Body of pancreas (tissue), 4 donors: Measurements from ENCODE around the gene POLR3A. TPM values are rescaled to one million over a fixed set of nuclear protein-coding genes. Genes with fewer than 3 reads are reported as not detected.
A peak's percentile ranks its signal among the peaks of the same experiment; 100 is the strongest.

Experiments
- ATAC-seq: fragments of 150-250 bp; one replicate; pipeline ENCODE4 v1.9.1; 2016
- DNase-seq, 4 donors: peaks; one replicate each; pipeline ENCODE4 v3.0.0-alpha.2; 2019
- H3K27ac ChIP-seq, 4 donors: fragments of 200-600 bp; sonication (generic); 1 replicate in 3 of 4; 2 replicates in 1 of 4; pipeline versions ENCODE4 v1.5.1 to v1.6.1; 2016 to 2019; ENCODE audit warnings: mild to moderate bottlenecking in 1 of 4, mixed read lengths in 1 of 4, moderate library complexity in 1 of 4
- H3K27me3 ChIP-seq, 2 donors: fragments of 200-600 bp; sonication (generic); one replicate each; pipeline ENCODE4 v1.6.0; 2016; ENCODE audit warnings: mild to moderate bottlenecking in 1 of 2
- H3K36me3 ChIP-seq, 2 donors: fragments of 200-600 bp; sonication (generic); replicated peaks in 1 of 2; 2 replicates each; pipeline ENCODE4 v1.5.1; 2016; ENCODE audit warnings: low read depth in 2 of 2; ENCODE audit not compliant: insufficient read depth in 1 of 2
- H3K4me1 ChIP-seq: fragments of 200-600 bp; sonication (generic); one replicate; pipeline ENCODE4 v1.6.0; 2016
- H3K4me3 ChIP-seq, 2 donors: fragments of 200-600 bp; sonication (generic); 1 replicate in 1 of 2; 2 replicates in 1 of 2; pipeline ENCODE4 v1.5.1; 2016 to 2019
- H3K9me3 ChIP-seq, 3 donors: fragments of 200-600 bp; sonication (generic); 1 replicate in 2 of 3; 2 replicates in 1 of 3; pipeline ENCODE4 v1.5.1; 2016
- POLR2A ChIP-seq, 3 donors: fragments of 450-650 bp; IDR thresholded peaks; one replicate each; pipeline ENCODE4 v1.6.1; 2016; ENCODE audit warnings: antibody characterized with exemption in 3 of 3, mild to moderate bottlenecking in 2 of 3
- WGBS, 2 donors: methylation state at CpG; one replicate each; pipeline ENCODE4 v1.1.5; 2017; 5-methylcytosine and 5-hydroxymethylcytosine counted together
- intact Hi-C: fragments of 100-400 bp; cut with DNase I; formaldehyde crosslinking; loops from one replicate; pipeline ENCODE4 v1.15.1; 2023
- total RNA-seq, 2 donors: library from RNA; depleted of rRNA; stranded (reverse); fragments of >200 nt; gene quantifications; one replicate each; pipeline ENCODE4 v1.1.0, GENCODE V29; 2016
- TF ChIP-seq, protein P1 (sequence below), 7 experiments: fragments of 450-650 bp in 4 of 7; fragments of 200-600 bp in 3 of 7; sonication (generic) in 3 of 7; IDR thresholded peaks; one replicate each; pipeline ENCODE4 v1.5.1; 2016 to 2019; ENCODE audit warnings: antibody characterized with exemption in 7 of 7

POLR3A gene
- total RNA-seq, 2 donors from 2014 or later: 7.9 to 10.4 TPM

DNA sequence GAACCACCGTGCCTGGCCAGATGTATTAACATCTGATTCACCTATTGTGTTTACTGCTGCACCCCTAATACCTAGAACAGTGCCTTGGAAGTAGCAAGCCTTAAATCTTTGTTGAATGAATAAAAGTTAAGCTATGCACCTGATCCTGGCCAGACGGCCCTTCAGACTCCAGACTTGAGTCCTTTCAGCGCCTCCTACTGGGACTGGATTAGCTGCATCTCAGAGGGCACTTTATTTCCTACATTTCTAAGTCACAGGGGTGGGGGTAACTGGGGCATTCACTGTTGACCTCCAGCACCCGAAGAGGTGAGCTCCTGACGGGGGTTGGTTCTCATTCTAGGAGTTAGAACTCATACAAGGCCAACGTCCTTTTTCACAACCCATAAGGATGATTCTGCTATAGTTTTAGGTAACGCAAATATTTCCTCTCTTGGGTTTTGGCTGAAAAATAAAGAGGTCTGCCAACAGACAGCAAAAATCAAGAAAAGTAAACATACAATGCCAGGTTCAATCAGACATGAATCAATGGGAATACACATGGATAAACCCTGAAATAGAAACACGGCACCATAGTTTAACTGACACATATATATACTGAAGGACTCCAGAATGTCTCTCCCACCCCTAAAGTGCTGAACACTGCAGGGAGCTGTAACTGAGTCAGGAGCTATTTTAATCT lies 54.8 kb downstream of the POLR3A start:
- intact Hi-C loops: no loop called here
- 60 to 68% methylated on average over 8 of the region's 8 CpGs for WGBS, 2 donors

DNA sequence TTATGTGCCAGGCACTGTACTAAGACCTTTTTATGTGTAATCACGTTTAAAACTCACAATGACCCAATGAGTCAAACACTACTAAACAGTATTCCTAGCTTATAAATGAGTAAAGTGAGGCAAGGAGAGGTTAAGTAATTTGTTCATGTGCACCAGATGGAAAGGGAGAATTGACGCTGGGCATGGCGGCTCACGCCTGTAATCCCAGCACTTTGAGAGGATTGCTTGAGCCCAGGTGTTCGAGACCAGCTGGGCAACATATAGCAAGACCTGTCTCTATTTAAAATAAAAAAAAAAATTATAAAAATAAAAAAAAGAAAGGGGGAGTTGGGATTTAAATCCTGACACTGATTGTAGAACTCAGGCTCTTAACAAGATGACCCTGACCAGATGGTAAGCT lies 56.0 kb downstream of the POLR3A start:
- no peak overlapping the region for H3K27ac ChIP-seq
- 91 to 92% methylated on average over 5 of the region's 5 CpGs for WGBS, 2 donors
- intact Hi-C loops: no loop called here

More for the DNA sequence above, 54.8 kb downstream of the POLR3A start:
- DNase-seq: peak; percentile 25 to 40 (median 34)
- peaks cover 0 to 12% of the 10 kb centered on the region in 2 donors for H3K36me3 ChIP-seq
- H3K9me3 ChIP-seq: no peaks in the 10 kb centered on the region
- H3K27ac ChIP-seq: no peak overlapping the region
- H3K27me3 ChIP-seq: no peaks in the 10 kb centered on the region
- H3K4me1 ChIP-seq: peaks cover 9% of the 10 kb centered on the region
- ATAC-seq: no peak
- TF ChIP-seq, protein P1, sequence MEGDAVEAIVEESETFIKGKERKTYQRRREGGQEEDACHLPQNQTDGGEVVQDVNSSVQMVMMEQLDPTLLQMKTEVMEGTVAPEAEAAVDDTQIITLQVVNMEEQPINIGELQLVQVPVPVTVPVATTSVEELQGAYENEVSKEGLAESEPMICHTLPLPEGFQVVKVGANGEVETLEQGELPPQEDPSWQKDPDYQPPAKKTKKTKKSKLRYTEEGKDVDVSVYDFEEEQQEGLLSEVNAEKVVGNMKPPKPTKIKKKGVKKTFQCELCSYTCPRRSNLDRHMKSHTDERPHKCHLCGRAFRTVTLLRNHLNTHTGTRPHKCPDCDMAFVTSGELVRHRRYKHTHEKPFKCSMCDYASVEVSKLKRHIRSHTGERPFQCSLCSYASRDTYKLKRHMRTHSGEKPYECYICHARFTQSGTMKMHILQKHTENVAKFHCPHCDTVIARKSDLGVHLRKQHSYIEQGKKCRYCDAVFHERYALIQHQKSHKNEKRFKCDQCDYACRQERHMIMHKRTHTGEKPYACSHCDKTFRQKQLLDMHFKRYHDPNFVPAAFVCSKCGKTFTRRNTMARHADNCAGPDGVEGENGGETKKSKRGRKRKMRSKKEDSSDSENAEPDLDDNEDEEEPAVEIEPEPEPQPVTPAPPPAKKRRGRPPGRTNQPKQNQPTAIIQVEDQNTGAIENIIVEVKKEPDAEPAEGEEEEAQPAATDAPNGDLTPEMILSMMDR (IDR thresholded peaks at IDR 0.05): peak in 5 of 7 experiments; percentile 7 to 43 (median 24)
- TF ChIP-seq POLR2A (IDR thresholded peaks at IDR 0.05): no peak
- no peak overlapping the region for H3K4me3 ChIP-seq

DNA sequence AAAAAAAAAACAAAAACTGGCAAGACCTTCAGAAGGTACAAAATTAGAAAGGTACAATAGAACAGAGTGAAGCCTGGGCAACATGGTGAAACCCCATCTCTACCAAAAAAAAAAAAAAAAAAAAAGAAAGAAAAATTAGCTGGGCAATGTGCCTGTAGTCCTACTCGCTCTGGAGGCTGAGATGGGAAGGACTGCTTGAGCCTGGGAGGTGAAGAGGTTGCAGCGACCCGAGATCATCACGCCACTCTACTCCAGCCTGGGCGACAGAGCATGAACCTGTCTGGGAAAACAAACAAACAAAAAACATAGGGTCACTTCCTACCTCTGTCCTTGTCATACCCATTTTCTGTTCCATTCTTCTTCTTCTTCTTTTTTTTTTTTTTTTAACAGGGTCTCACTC lies 57.2 kb downstream of the POLR3A start:
- no peak for ATAC-seq
- peaks cover 9% of the 10 kb centered on the region for H3K4me1 ChIP-seq
- TF ChIP-seq, protein P1 (IDR thresholded peaks at IDR 0.05): no peak
- no peak for TF ChIP-seq POLR2A (IDR thresholded peaks at IDR 0.05)
- 91 to 92% methylated on average over 5 of the region's 5 CpGs for WGBS, 2 donors
- intact Hi-C loops: no loop called here
- H3K27ac ChIP-seq: no peak overlapping the region
- no peaks in the 10 kb centered on the region for H3K9me3 ChIP-seq
- peaks cover 0 to under 1% of the 10 kb centered on the region in 2 donors for H3K36me3 ChIP-seq
- H3K4me3 ChIP-seq: no peak overlapping the region
- H3K27me3 ChIP-seq: no peaks in the 10 kb centered on the region
- no peak for DNase-seq

More for the DNA sequence above, 56.0 kb downstream of the POLR3A start:
- Histone ChIP-seq H3K27me3 (no peaks in the 10 kb centered on the region), H3K4me3 (no peak overlapping the region), H3K4me1 (peaks cover 9% of the 10 kb centered on the region), H3K36me3 (peaks cover 0 to 5% of the 10 kb centered on the region in 2 donors), H3K9me3 (no peaks in the 10 kb centered on the region)
- TF ChIP-seq, protein P1 (IDR thresholded peaks at IDR 0.05): no peak
- no peak for TF ChIP-seq POLR2A (IDR thresholded peaks at IDR 0.05)
- no peak for DNase-seq
- no peak for ATAC-seq

DNA sequence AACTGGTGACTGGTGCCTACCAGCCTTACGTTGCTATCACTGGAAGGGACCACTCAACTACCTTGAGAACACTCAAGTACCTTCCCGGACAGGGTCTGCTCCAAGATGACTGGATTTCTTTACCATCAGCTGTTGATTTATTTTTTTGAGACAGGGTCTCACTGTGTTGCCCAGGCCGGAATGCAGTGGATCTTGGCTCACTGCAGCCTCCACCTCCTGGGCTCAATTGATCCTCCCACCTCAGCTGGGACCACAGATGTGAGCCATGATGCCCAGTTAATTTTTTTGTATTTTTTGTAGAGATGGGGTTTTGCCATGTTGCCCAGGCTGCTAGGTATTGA lies 57.5 kb downstream of the POLR3A start:
- no peaks in the 10 kb centered on the region for H3K36me3 ChIP-seq
- intact Hi-C loops: no loop called here
- peak overlapping the region in 2 of 4 donors; percentile 46 to 50 for H3K27ac ChIP-seq
- H3K4me1 ChIP-seq: peaks cover 9% of the 10 kb centered on the region
- H3K9me3 ChIP-seq: no peaks in the 10 kb centered on the region
- ATAC-seq (no peak), DNase-seq (no peak)
- no peak overlapping the region for H3K4me3 ChIP-seq
- no peaks in the 10 kb centered on the region for H3K27me3 ChIP-seq
- 87 to 93% methylated on average over 3 of the region's 3 CpGs for WGBS, 2 donors
- TF ChIP-seq, protein P1 (IDR thresholded peaks at IDR 0.05): no peak
- no peak for TF ChIP-seq POLR2A (IDR thresholded peaks at IDR 0.05)
